Activated CD4-positive, alpha-beta T cell treated with anti-CD3 and anti-CD28 coated beads for 48 hours (primary cell): ENCODE results near the gene NAA15.
A peak's percentile ranks its signal among the peaks of the same experiment; 100 is the strongest.
"Not testable (repeated sequence)": the region's sequence is repeated elsewhere in the genome, so short reads cannot be mapped to it uniquely, and the experiment has no call there.

Source experiments
- DNase-seq: peaks from one replicate; pipeline ENCODE4 v3.0.0-alpha.2; 2020

NAA15 gene

GRCh38 chr4:139301113-139301820 is at the start of gene NAA15:
NAA15 (plus strand) TSS chr4:139301505; CDS start chr4:139301778, 273 bp downstream.
- peak; percentile 98 for DNase-seq

GRCh38 chr4:139253046-139253445 is 48.3 kb upstream of the NAA15 start:
- DNase-seq = no peak

DNA sequence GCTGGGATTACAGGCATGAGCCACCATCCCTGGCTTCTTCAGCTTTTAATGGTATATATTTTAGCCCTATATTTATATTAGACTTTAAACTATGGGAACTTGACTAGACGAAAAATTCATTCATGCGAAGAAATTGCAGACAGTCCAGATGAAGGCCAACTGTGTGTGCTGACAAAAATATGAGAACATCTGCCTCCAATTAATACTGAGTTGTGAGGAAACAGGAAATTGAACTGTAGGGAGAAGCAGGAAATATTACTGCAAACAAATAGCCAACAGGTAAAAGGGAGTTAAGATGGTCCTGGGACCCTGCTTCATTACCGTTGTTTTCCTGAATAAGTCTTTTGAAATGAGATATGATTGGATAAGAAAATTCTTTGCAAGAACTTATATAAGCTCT is 47.6 kb upstream of the NAA15 start:
- DNase-seq = no peak

DNA sequence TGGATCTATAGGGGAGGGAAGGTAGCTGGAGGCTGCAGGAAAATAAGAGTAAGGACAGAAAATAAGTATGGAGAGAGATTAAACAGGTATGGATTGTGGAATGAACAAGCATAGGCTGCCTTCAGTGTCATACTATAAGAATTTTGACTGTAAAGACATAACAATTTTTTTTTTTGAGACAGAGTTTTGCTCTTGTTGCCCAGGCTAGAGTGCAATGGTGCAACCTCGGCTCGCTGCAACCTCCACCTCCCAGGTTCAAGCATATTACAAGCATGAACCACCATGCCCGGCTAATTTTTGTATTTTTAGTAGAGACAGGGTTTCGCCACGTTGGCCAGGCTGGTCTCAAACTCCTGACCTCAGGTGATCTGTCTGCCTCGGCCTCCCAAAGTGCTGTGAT is 45.7 kb upstream of the NAA15 start:
- not testable (repeated sequence) for DNase-seq

- no peak for DNase-seq
These were observed 45.0 kb upstream of the NAA15 start for GRCh38 chr4:139256349-139256748.

- no peak for DNase-seq
These were observed 35.7 kb upstream of the NAA15 start for GRCh38 chr4:139265654-139266053.

DNA sequence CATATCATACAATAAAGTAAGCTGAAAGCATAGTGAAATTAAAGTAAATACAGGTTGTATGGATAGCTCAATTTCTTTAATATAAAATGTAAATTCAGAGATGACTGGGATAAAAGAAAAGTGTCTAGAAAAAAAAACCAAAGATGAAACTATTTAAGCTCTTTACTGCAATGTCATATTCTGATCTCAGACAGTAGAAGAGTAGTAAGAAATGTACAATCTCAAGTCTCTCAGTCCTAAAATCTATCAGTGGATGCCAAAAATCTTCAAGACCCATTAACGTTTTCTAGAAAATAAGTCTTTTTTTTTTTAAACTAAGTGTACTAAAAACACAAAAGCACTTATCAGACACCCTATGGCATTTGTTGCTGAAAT is 35.1 kb upstream of the NAA15 start:
- no peak for DNase-seq

GRCh38 chr4:139266583-139267257 is 34.6 kb upstream of the NAA15 start:
- DNase-seq = peak; percentile 90

GRCh38 chr4:139267301-139267700 is 34.0 kb upstream of the NAA15 start:
- no peak for DNase-seq

GRCh38 chr4:139273835-139274234 is 27.5 kb upstream of the NAA15 start:
- no peak for DNase-seq

DNA sequence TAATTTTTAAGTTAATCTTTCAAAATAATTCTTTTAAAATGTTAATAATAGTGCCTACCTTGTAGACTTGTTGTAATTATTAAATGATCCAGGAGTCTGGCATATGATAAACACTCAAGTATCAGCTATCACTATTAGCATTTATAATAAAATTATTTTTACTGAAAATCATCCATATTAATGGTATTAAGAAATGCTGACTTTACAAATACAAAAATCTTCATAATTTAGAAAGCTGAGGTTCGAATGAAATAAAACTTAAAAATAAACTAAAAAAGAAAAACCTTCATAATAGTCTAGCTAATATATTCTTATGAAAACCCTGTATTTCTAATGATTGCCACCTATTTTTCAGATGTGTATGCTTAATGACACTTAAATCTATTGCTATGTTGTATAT is 26.5 kb upstream of the NAA15 start:
- DNase-seq = no peak

GRCh38 chr4:139275281-139275735 is 26.0 kb upstream of the NAA15 start:
- no peak for DNase-seq

DNA sequence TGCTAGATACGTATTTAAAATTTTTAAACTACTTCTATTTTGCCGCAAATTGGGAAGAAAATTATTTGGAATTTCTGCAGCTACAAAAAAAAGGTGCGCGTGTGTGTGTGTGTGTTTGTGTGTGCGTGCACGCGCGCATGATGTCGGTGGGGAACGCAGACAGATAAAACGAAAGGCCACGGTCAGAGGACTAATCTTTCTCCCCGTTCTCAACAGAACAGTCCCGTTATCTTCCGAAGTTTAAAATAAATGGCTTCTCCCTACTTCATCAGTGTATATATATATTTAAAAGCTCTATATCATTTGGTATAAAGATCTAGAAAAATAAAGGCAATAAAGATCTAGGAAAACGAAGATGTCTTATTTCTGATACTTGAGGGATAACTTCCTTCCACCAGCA is 22.8 kb upstream of the NAA15 start:
- DNase-seq = no peak

GRCh38 chr4:139278912-139279759 is 22.2 kb upstream of the NAA15 start:
- DNase-seq = no peak

GRCh38 chr4:139279760-139280620 is 21.3 kb upstream of the NAA15 start, which contains the start of gene MGARP:
MGARP (minus strand) TSS chr4:139280225; CDS start chr4:139280158, 67 bp downstream.
- peak; percentile 42 for DNase-seq

DNA sequence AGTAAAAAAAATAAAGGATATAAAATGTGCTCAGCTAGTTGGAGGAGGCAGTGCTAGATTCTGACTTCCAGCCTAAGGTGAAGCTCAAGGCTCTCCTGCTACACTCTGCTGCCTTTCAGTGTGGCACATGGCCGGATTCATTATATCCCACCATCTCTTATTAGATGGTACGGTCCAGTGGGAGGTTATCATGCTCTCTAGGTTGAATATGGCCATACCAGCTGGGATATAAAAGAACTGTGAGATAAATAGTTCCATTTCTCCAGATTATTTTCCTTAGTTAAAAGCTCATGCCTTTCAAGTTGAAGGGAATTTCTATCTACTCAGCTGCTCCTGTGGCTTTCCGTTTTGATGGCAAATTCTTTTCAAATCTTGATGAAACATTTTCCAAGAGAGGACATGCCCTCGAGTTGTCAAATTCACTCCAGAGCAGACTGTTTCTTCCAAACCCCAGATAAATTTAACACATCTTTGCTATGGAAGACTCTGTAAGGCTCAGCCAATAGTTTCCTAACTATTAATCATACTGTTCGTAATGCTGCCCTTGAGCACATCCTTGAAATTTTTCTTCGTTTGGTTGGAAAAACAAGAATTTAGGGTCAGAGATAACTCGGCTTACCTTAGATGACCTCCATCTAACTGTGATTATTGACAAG is 19.1 kb upstream of the NAA15 start:
- no peak for DNase-seq

GRCh38 chr4:139282721-139283075 is 18.6 kb upstream of the NAA15 start:
- no peak for DNase-seq

DNA sequence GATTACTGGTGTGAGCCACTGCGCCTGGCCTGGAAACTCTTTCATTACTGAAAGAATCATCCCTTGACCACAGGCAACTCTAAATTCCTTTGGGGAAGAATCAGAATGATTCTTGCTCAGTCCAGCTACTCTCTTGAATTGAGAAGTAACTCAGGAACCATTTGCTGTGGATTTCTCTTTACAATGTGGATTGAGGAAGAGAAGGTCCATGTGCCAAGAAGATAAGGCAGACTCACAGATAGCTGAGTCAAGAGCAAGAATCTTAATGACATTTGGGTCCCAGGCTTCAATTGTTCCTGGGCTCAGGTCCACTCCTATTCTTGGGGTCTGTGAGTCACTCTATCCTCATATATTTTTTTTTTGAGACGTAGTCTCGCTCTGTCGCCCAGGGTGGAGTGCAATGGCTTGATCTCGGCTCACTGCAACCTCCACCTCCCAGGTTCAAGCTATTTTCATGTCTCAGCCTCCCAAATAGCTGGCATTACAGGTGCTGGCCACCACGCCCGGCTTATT is 15.1 kb upstream of the NAA15 start:
- DNase-seq = no peak

DNA sequence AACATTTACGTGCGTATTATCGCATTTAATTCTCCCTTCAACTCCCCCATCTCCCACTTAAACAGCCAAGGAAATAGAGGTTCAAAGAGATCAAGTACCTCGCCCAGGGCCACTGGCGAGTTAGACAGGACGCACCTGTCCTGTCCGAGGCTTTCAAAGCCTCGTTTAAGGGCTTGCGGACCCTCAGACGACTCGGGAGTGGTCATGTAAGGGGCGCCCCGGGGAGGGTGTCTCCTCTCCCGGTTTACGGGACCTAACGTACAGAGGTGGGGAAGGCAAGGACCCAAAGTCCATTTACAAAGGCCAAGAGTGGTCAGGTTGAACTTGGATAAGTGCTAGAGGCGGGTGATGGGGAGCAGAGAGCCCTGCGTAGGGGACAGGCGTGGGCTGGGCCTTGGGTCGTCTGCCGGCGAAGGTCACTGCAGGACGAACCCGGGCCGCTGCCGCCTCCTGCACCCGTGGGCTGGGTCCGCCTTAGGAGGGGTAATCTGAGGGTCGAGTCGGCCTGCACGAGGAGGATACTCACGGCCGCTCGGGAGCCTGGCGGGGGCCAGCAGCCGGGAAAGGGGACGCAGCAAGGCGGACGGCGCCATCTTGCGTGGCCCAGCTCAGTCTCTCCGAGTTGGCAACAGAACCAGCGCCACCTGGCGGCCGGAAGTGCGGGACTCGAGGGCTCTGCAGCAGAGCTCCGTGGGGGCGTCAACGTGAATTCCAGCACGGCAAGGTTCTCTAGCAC is 5.9 kb upstream of the NAA15 start:
- peak; percentile 99 for DNase-seq

- no peak for DNase-seq
These were observed 5.4 kb upstream of the NAA15 start for GRCh38 chr4:139295942-139296299.

DNA sequence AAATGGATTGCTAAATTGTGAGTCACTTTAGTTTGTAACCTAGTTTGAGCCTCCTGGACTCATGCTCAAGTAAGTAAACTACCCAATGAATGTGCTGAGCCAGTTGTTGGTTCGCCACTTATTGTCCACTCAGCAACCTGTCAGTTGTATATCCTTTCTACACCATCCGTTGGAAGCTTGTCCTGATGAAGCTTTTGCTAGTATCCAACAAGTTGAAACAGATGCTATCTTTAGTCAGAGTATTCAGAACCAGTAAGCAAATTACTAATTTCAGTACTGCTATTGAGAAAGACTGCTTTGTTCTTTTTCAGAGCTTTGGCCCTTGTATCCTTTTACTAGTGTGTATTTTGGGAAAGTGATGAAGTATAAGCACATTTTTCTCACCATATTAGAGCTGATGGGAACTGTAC is 4.3 kb upstream of the NAA15 start:
- DNase-seq = no peak
